Stimulated activated naive CD8-positive, alpha-beta T cell treated with anti-CD3 and anti-CD28 coated beads, Interleukin-15, Interleukin-2, amounts not matched to agents 100 ng/mL and 50 ng/mL, for 24 hours (primary cell): ENCODE data around the gene NR3C1.

Experiments used
- H3K27ac Mint-ChIP-seq: one replicate; pipeline ENCODE4 v1.8.0; 2021; ENCODE audit warnings: mild to moderate bottlenecking, mixed read lengths
- H3K27me3 Mint-ChIP-seq: one replicate; pipeline ENCODE4 v1.8.0; 2021; ENCODE audit warnings: mixed read lengths
- H3K36me3 Mint-ChIP-seq: one replicate; pipeline ENCODE4 v1.8.0; 2021; ENCODE audit warnings: low read depth, mixed read lengths
- H3K4me1 Mint-ChIP-seq: one replicate; pipeline ENCODE4 v1.8.0; 2021; ENCODE audit warnings: low read depth, mixed read lengths
- H3K4me3 Mint-ChIP-seq: one replicate; pipeline ENCODE4 v1.8.0; 2021; ENCODE audit warnings: mild to moderate bottlenecking, mixed read lengths
- H3K9me3 Mint-ChIP-seq: one replicate; pipeline ENCODE4 v1.8.0; 2021; ENCODE audit warnings: mixed read lengths

Gene NR3C1

DNA sequence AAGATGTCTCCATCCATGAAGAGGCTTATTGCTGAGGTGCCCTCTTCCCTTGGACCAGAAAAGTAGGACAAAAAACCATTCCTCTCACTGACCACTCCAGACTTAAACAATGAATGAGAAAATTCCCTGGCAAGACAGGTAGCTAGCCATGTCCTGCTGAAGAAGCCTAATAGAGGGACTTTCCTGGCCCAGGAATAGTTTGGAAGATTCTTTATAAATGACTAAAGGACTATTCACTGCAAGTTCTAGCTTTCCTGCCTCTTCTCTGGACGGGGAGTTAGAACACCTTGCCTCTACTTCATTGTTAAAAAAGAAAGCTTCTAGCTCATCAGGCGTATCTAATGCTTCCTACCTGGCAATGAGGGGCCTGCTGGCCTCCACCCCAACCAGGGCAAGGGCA lies 153.6 kb downstream of the NR3C1 start:
- Mint-ChIP-seq H3K36me3 (no peaks in the 10 kb centered on the region), H3K4me3 (no peak overlapping the region), H3K9me3 (peaks cover 7% of the 10 kb centered on the region), H3K27ac (no peak overlapping the region), H3K4me1 (no peaks in the 10 kb centered on the region), H3K27me3 (no peaks in the 10 kb centered on the region)

DNA sequence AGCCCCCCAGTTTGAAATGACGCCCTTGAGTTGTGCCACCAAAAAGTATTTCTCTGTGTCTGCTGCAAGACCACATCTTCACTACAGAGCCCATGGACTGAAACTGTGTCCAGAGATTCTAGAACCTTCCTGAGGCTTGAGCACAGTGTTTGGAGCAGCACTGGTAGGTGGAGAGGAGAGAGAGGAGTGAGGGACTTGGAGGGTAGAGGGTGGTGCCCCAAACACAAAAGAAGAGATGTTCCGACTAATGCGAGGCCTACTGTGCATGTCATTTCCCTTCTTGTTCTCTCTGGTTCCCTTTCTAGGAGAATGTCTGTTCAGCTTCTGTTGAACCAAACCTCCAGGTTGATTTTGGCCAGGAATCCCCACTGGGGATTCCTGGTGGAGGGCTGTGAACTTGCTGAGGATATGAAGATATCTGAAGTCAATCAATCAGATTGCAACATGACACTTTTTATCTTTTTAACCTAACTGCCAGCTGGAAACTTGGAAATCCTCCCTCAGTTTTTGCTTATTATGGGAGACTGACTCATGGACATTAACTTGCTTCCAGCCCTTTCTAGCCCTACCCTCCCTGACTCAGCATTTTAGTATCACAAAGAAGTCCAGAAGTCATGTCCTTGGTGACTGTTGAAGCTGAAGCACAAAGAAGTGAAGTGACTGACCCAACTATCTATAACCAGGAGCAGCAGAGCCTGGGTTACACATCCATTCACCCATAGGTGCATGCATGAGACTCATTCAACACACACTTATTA lies 154.5 kb downstream of the NR3C1 start:
- Mint-ChIP-seq H3K27ac (no peak overlapping the region), H3K4me1 (no peaks in the 10 kb centered on the region), H3K9me3 (peaks cover 11% of the 10 kb centered on the region), H3K4me3 (no peak overlapping the region), H3K27me3 (no peaks in the 10 kb centered on the region), H3K36me3 (no peaks in the 10 kb centered on the region)

DNA sequence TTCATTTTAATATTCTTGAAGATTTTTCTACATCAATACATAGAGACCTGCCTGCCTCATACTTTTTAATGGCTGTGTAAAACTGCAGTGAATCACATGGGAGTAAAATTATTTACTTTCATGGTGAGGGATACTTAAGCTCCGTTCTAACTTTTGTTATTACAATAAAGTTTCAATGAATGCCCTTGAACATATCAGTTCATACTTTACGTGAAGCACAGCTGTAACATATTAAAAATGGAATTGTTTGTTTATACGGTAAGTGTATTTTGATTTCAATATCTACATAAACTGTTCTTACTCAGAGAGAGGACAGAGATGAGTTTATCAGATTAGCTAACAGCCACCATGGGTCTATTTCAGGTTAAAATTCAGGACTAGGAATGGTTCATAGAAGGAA lies 155.1 kb downstream of the NR3C1 start:
- Mint-ChIP-seq H3K9me3 (peaks cover 11% of the 10 kb centered on the region), H3K36me3 (no peaks in the 10 kb centered on the region), H3K27ac (no peak overlapping the region), H3K4me1 (no peaks in the 10 kb centered on the region), H3K4me3 (no peak overlapping the region), H3K27me3 (no peaks in the 10 kb centered on the region)

DNA sequence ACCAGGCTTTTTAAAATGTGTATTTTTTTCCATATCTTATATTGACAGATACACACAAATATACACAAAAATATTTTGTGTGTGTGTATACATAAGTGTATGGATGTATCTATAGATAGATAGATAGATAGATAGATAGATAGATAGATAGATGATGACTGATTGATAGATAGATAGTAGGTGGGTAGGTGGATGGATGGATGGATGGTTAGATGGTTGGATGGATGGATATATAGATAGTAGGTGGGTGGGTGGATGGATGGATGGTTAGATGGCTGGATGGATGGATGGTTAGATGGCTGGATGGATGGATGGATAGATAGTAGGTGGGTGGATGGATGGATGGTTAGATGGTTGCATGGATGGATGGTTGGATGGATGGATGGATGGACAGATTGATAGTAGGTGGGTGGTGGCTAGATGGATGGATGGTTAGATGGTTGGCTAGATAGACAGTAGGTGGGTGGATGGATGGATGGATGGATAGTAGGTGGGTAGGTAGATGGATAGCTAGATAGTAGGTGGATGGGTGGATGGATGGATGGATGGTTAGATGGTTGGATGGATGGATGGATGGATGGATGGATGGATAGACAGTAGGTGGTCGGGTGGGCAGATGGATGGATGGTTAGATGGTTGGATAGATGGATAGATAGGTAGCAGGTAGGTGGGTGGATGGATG lies 156.2 kb downstream of the NR3C1 start:
- Mint-ChIP-seq H3K4me3 (no peak overlapping the region), H3K27me3 (no peaks in the 10 kb centered on the region), H3K27ac (no peak overlapping the region), H3K9me3 (peaks cover 11% of the 10 kb centered on the region), H3K4me1 (no peaks in the 10 kb centered on the region), H3K36me3 (no peaks in the 10 kb centered on the region)

DNA sequence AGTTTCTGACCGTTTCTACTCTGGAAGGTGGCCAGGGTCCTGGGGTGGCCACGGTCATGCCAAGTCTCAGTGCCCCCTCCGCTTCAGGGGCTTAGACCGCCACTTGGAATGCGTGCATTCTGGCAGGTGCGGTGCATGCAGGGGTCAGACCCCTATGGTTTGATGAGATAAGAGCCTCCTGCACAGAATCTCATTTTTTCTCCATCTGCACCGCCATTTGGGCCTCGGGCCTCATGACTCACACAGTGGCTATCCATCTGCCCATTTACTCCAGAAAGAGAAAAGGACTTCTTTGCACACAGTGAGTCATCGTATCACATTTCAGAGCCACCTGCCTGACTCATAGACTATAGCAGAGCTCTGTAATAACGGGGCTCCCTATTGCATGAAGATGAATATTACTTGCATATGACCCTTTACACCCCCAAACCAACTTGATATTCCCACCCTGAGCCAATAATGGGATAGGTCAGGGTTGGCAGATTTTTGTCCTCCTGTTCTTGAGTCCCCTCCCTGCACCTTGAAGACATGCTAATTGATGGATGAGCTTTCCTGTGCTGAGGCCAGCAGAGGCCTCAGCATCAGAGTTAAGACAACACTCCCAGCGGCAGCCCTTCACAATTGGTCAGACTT lies 157.4 kb downstream of the NR3C1 start:
- Mint-ChIP-seq H3K27me3 (no peaks in the 10 kb centered on the region), H3K27ac (no peak overlapping the region), H3K36me3 (no peaks in the 10 kb centered on the region), H3K9me3 (peaks cover 11% of the 10 kb centered on the region), H3K4me1 (no peaks in the 10 kb centered on the region), H3K4me3 (no peak overlapping the region)

DNA sequence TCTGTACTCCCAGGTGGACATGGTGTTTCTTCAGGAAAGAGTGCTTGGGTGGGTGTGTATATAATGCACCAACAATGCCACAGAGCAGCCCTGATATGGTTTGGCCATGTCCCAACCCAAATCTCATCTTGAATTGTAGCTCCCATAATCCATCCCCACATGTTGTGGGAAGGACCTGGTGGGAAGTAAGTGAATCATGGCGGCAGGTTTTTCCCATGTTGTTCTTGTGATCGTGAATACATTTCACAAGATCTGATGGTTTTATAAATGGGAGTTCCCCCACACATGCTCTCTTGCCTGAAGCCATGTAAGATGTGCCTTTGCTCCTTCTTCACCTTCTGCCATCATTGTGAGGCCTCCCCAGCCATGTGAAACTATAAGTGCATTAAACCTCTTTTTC lies 158.5 kb downstream of the NR3C1 start:
- Mint-ChIP-seq H3K9me3 (peaks cover 11% of the 10 kb centered on the region), H3K36me3 (no peaks in the 10 kb centered on the region), H3K27me3 (no peaks in the 10 kb centered on the region), H3K27ac (no peak overlapping the region), H3K4me1 (no peaks in the 10 kb centered on the region), H3K4me3 (no peak overlapping the region)

DNA sequence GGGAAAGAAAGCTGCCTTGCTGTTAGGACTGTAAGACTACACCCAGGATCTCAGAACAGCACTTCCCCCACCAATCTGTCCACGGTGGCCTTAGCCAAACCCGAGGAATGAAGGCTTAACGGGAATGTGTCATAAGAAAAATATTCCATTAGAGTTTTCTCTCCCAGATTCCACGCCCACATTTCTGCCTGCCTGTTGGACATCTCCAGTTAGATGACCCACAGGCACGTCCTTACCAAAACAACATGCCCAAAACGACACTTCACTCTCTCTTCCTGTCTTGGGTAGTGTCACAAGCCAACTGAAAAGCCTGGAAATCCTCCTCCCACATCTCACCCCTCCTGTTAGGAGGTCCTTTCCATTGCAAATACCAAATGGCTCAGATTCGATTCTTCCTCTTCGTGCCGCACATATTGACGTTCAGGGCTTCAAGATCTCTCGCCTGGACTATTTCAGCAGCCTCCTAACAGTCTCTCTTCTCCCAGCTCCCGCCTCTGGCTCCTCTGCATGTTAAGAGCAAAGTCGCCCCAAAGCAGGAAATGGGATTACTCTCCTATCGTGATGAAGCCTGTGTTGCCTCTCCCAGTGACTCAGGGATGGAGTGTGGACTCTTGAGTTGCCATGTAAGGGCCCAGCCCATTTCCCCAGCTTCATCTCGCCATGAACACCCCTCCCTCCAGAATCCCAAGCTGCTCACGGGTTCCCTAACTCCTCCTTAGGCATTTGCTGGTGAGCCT lies 159.3 kb downstream of the NR3C1 start:
- Mint-ChIP-seq H3K36me3 (no peaks in the 10 kb centered on the region), H3K4me1 (no peaks in the 10 kb centered on the region), H3K9me3 (peaks cover 11% of the 10 kb centered on the region), H3K27me3 (no peaks in the 10 kb centered on the region), H3K27ac (no peak overlapping the region), H3K4me3 (no peak overlapping the region)

DNA sequence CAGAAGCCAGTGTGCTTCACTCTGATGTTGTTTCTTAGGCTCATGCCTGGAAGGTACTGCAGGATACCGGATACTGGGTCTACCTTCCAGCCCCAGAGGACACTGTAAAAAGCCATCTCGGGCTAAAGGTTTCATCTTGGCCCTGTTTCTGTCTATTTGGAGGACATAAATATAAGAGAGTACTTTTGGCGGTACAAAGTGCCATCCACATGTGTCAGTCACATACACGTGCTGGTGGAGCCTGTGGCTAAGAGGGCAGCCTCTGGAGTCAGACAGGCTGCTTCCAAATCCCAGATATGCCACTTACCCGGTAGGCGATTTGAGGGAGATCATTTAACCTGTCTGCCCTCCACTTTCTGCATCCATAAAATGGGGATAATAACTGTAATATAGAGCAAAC lies 160.4 kb downstream of the NR3C1 start:
- no peak overlapping the region for H3K4me3 Mint-ChIP-seq
- H3K36me3 Mint-ChIP-seq = no peaks in the 10 kb centered on the region
- no peaks in the 10 kb centered on the region for H3K27me3 Mint-ChIP-seq
- H3K27ac Mint-ChIP-seq = no peak overlapping the region
- H3K9me3 Mint-ChIP-seq = peaks cover 11% of the 10 kb centered on the region
- H3K4me1 Mint-ChIP-seq = no peaks in the 10 kb centered on the region

DNA sequence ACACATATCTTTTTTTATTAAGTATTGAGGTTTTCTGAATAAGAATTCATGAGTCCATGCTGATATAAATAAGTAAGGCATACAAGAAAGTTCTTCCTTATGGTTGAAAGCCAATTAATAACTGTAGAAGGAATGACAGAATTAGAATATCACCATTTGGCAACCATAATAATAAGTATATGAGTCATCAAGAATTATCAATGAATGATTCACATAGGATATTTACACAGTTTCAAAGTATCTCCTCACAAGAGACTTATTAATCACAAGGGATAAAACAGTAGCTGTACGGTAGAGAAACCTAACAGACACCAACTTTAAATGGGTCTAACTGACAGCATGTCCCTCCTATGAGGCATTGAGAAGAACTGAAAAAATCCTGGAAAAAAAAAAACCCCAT lies 161.6 kb downstream of the NR3C1 start:
- Mint-ChIP-seq H3K9me3 (peaks cover 11% of the 10 kb centered on the region), H3K36me3 (no peaks in the 10 kb centered on the region), H3K4me3 (no peak overlapping the region), H3K27ac (no peak overlapping the region), H3K4me1 (no peaks in the 10 kb centered on the region), H3K27me3 (no peaks in the 10 kb centered on the region)

DNA sequence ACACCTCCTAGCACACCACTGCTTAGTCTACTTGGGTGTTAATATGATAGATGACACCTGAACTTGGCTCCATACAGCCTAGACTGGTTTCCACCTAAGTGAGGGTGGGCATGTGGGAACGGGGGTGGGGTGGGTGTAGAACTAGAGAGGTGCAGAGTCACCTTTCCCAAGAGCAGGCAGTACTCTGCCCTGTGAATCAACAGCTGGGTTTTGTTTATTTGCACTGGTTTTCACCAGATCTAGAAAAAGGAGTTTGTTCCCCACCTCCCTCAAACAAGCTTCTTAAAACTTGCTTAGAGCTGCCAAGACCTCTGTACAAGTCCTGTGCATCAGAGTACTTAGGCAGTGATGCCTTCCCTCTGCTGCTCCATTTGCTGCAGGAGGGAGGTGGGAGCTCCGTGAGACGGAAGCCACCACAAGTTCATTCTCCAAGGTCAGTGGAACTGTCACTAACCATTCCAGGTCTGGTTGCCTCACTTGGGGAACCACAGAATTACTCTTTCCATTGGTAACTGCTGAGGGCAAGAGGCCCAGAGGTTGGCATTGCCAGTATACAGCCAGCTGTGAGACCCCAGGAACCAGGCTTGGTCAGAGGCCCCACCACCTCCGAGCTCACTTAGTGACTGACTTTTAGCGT lies 163.5 kb downstream of the NR3C1 start:
- H3K4me3 Mint-ChIP-seq = no peak overlapping the region
- H3K4me1 Mint-ChIP-seq = no peaks in the 10 kb centered on the region
- H3K9me3 Mint-ChIP-seq = peaks cover 5% of the 10 kb centered on the region
- H3K27ac Mint-ChIP-seq = no peak overlapping the region
- H3K36me3 Mint-ChIP-seq = no peaks in the 10 kb centered on the region
- H3K27me3 Mint-ChIP-seq = no peaks in the 10 kb centered on the region

DNA sequence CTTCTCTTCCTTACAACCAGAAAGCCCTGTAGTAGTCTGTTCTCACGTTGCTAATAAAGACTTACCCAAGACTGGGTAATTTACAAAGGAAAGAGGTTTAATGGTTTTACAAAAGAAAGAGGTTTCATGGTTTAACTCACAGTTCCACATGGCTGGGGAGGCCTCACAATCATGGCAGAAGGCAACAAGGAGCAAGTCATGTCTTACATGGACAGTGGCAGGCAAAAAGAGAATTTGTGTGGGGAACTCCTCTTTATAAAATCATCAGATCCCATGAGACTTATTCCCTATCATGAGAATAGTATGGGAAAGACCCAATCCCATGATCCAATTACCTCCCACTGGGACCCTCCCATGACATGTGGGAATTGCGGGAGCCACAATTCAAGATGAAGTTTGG lies 164.9 kb downstream of the NR3C1 start:
- no peaks in the 10 kb centered on the region for H3K4me1 Mint-ChIP-seq
- H3K27me3 Mint-ChIP-seq = no peaks in the 10 kb centered on the region
- no peaks in the 10 kb centered on the region for H3K36me3 Mint-ChIP-seq
- no peak overlapping the region for H3K27ac Mint-ChIP-seq
- no peaks in the 10 kb centered on the region for H3K9me3 Mint-ChIP-seq
- H3K4me3 Mint-ChIP-seq = no peak overlapping the region

DNA sequence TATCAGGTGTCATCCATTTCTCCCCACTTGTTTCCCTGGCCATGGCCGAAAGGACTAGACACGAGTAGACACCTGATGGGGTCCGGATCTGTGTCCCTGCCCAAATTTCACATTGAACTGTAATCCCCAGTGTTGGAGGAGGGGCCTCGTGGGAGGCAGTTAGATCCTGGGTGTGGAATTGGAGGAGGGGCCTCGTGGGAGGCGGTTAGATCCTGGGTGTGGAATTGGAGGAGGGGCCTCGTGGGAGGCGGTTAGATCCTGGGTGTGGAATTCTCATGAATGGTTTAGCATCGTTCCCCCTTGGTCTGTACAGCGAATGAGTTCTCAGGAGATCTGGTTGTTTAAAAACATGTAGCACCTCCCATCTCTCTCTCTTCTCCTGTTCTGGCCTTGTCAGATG lies 165.8 kb downstream of the NR3C1 start:
- no peaks in the 10 kb centered on the region for H3K9me3 Mint-ChIP-seq
- no peaks in the 10 kb centered on the region for H3K4me1 Mint-ChIP-seq
- no peaks in the 10 kb centered on the region for H3K27me3 Mint-ChIP-seq
- H3K27ac Mint-ChIP-seq = no peak overlapping the region
- no peak overlapping the region for H3K4me3 Mint-ChIP-seq
- H3K36me3 Mint-ChIP-seq = no peaks in the 10 kb centered on the region

DNA sequence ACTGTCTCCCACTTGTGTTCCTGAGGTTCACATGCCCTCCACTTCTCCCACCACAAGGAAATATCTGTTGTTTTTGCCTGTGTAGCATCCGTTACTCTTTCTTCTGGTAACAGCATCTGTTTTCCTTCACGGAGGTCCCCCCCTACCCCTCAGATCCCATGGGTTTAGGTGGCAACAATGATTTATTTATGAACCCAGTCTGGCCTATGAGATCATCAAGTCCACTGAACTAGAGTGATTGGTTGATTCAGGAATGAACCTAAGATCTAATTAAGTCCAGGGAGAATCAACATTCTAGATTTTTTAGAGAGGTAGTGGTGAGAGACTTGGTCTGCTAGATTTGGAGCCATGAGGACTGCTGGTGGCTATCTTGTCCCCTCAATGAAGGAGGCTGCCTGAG lies 166.8 kb downstream of the NR3C1 start:
- no peak overlapping the region for H3K4me3 Mint-ChIP-seq
- no peaks in the 10 kb centered on the region for H3K4me1 Mint-ChIP-seq
- no peaks in the 10 kb centered on the region for H3K27me3 Mint-ChIP-seq
- H3K9me3 Mint-ChIP-seq = no peaks in the 10 kb centered on the region
- H3K36me3 Mint-ChIP-seq = no peaks in the 10 kb centered on the region
- no peak overlapping the region for H3K27ac Mint-ChIP-seq

DNA sequence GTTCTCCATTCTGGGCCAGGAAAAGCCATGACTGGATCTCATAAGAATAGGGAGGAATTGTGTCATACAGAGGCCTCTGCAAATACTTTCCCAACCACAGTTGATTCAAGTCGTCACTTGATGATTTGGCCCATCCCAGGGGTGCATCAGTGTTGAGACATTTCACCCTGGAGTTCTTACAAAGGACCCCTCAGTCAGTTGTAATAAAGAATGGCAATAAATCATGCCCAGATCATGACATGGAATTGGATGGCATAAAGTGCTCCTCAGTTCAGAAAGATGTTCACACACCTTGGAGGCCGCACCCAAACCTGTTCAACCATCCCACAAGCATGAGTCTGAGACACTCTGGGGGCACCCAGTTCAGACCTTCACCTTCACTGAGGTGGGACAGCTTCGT lies 168.1 kb downstream of the NR3C1 start:
- Mint-ChIP-seq H3K4me3 (no peak overlapping the region), H3K27ac (no peak overlapping the region), H3K27me3 (no peaks in the 10 kb centered on the region), H3K4me1 (peaks cover 10% of the 10 kb centered on the region), H3K9me3 (no peaks in the 10 kb centered on the region), H3K36me3 (no peaks in the 10 kb centered on the region)
